ENCODE data around the gene SMIM45.

SMIM45 gene

GRCh38 chr22:41991111-41991510 is 39.2 kb downstream of the SMIM45 start:
- Histone ChIP-seq H3K36me3 (no peaks in the 10 kb centered on the region), H3K4me1 (no peaks in the 10 kb centered on the region), H3K27ac (no peak overlapping the region), H3K9me3 (no peaks in the 10 kb centered on the region), H3K27me3 (no peaks in the 10 kb centered on the region), H3K4me3 (replicated peaks in 1 of 3) (no peak overlapping the region)
- no peak for TF ChIP-seq POLR2A (IDR thresholded peaks at IDR 0.05)
- no peak for TF ChIP-seq CTCF (IDR thresholded peaks at IDR 0.05)
- DNase-seq, result no peak
- 93 to 94% methylated on average over 7 of the region's 7 CpGs for WGBS, 2 donors
- intact Hi-C loops (cut with DNase I), result no loop called here

- H3K27ac ChIP-seq, result no peak overlapping the region
- intact Hi-C loops (cut with DNase I), result no loop called here
- 91 to 98% methylated on average over 5 of the region's 5 CpGs for WGBS, 2 donors
- no peaks in the 10 kb centered on the region for H3K9me3 ChIP-seq
- DNase-seq, result no peak
- H3K4me3 ChIP-seq (replicated peaks in 1 of 3), result no peak overlapping the region
- H3K36me3 ChIP-seq, result no peaks in the 10 kb centered on the region
- no peaks in the 10 kb centered on the region for H3K27me3 ChIP-seq
- no peak for TF ChIP-seq CTCF (IDR thresholded peaks at IDR 0.05)
- no peak for TF ChIP-seq POLR2A (IDR thresholded peaks at IDR 0.05)
- no peaks in the 10 kb centered on the region for H3K4me1 ChIP-seq
Observed at GRCh38 chr22:41992496-41992895, 40.5 kb downstream of the SMIM45 start.

- intact Hi-C loops (cut with DNase I), result no loop called here
- DNase-seq, result no peak
- no peak for TF ChIP-seq POLR2A (IDR thresholded peaks at IDR 0.05)
- no peak for TF ChIP-seq CTCF (IDR thresholded peaks at IDR 0.05)
- Histone ChIP-seq H3K4me1 (peaks cover 0 to 7% of the 10 kb centered on the region in 2 donors), H3K36me3 (no peaks in the 10 kb centered on the region), H3K4me3 (replicated peaks in 1 of 3) (no peak overlapping the region), H3K9me3 (no peaks in the 10 kb centered on the region), H3K27me3 (no peaks in the 10 kb centered on the region), H3K27ac (no peak overlapping the region)
- 76 to 77% methylated on average over 3 of the region's 3 CpGs for WGBS, 2 donors
Observed at GRCh38 chr22:41995211-41995610, 43.3 kb downstream of the SMIM45 start.

- no peaks in the 10 kb centered on the region for H3K27me3 ChIP-seq
- TF ChIP-seq CTCF (IDR thresholded peaks at IDR 0.05), result no peak
- intact Hi-C loops (cut with DNase I), result no loop called here
- DNase-seq, result no peak
- WGBS, 2 donors, result 79 to 80% methylated on average over 5 of the region's 5 CpGs
- H3K36me3 ChIP-seq, result no peaks in the 10 kb centered on the region
- peaks cover 0 to 7% of the 10 kb centered on the region in 2 donors for H3K4me1 ChIP-seq
- H3K27ac ChIP-seq, result no peak overlapping the region
- no peak overlapping the region for H3K4me3 ChIP-seq (replicated peaks in 1 of 3)
- no peaks in the 10 kb centered on the region for H3K9me3 ChIP-seq
Observed at GRCh38 chr22:41996826-41997225, 44.9 kb downstream of the SMIM45 start.

GRCh38 chr22:41998361-41999261 is 46.7 kb downstream of the SMIM45 start, which contains the start of gene WBP2NL:
Gene WBP2NL (plus strand): TSS chr22:41998788. CDS start chr22:41998819, 31 bp downstream.
- peak; percentile 82 to 85 for DNase-seq
- intact Hi-C loops (cut with DNase I), result no loop called here
- Histone ChIP-seq H3K9me3 (no peaks in the 10 kb centered on the region), H3K4me3 (replicated peaks in 1 of 3) (peak within 1 kb of the TSS in 2 of 3 donors; percentile 12 to 32), H3K27ac (peak within 1 kb of the TSS in 2 of 3 donors; percentile 52 to 54), H3K27me3 (no peaks in the 10 kb centered on the region), H3K36me3 (no peaks in the 10 kb centered on the region), H3K4me1 (peaks cover 0 to 7% of the 10 kb centered on the region in 2 donors)
- WGBS, 2 donors, result 43 to 45% methylated on average over 56 to 64 of the region's 71 CpGs
- TF ChIP-seq POLR2A (IDR thresholded peaks at IDR 0.05) (peak in 1 of 2 donors; percentile 68), CTCF (IDR thresholded peaks at IDR 0.05) (no peak)
